A673 (cell line): ENCODE results near the gene UNKL.

Experiments
- CTCF ChIP-seq: fragments of 300-800, 200-600 bp; sonication (generic); conservative IDR thresholded peaks from 2 replicates; pipeline ENCODE4 v1.5.1; 2017; ENCODE audit warnings: low read depth, mild to moderate bottlenecking, antibody characterized with exemption, low read length, moderate library complexity, mixed read lengths
- EZH2 ChIP-seq: fragments of 200-600 bp; sonication (generic); IDR thresholded peaks from 2 replicates; pipeline ENCODE4 v1.6.1; 2017; ENCODE audit warnings: borderline replicate concordance, low read depth, mild to moderate bottlenecking, mixed read lengths, antibody characterized with exemption, low read length; ENCODE audit not compliant: poor library complexity, severe bottlenecking

GRCh38 chr16:1422076-1422475 is 7.6 kb upstream of the UNKL start:
- TF ChIP-seq EZH2 (no peak), CTCF (no peak)
